ENCODE results near the gene IL10RB.

Gene IL10RB

GRCh38 chr21:33292724-33293123 is 26.6 kb downstream of the IL10RB start:
- no peak for TF ChIP-seq CTCF (IDR thresholded peaks at IDR 0.05)

- TF ChIP-seq CTCF (IDR thresholded peaks at IDR 0.05): no peak
These were observed 27.0 kb downstream of the IL10RB start for GRCh38 chr21:33293136-33293535.

GRCh38 chr21:33293811-33294216 is 27.6 kb downstream of the IL10RB start:
- no peak for TF ChIP-seq CTCF (IDR thresholded peaks at IDR 0.05)

- no peak for TF ChIP-seq CTCF (IDR thresholded peaks at IDR 0.05)
These were observed 30.0 kb downstream of the IL10RB start for GRCh38 chr21:33296156-33296555.

GRCh38 chr21:33299181-33299752 is 33.1 kb downstream of the IL10RB start:
- TF ChIP-seq CTCF (IDR thresholded peaks at IDR 0.05): no peak

- TF ChIP-seq CTCF (IDR thresholded peaks at IDR 0.05): no peak
These were observed 34.8 kb downstream of the IL10RB start for GRCh38 chr21:33300701-33301631.

- no peak for TF ChIP-seq CTCF (IDR thresholded peaks at IDR 0.05)
These were observed 35.5 kb downstream of the IL10RB start for GRCh38 chr21:33301632-33302002.

Data from LNCAP (cell line).